Neural progenitor cell (in vitro differentiated cells): Measurements from ENCODE around the gene DEPDC4.
"Not testable (repeated sequence)": the region's sequence is repeated elsewhere in the genome, so short reads cannot be mapped to it uniquely, and the experiment has no call there.

Experiments
- EZH2 ChIP-seq: fragments of 200-600 bp; sonication (generic); IDR thresholded peaks from 2 replicates; pipeline ENCODE4 v1.6.1; 2017; ENCODE audit warnings: antibody characterized with exemption, mild to moderate bottlenecking, moderate library complexity
- EZH2phosphoT487 ChIP-seq: fragments of 200-600 bp; sonication (generic); IDR thresholded peaks from 2 replicates; pipeline ENCODE4 v1.6.1; 2017; ENCODE audit warnings: antibody characterized with exemption
- TF ChIP-seq, protein P1 (sequence below): fragments of 200-600 bp; sonication (generic); IDR thresholded peaks from 2 replicates; pipeline ENCODE4 v1.5.1; 2017; ENCODE audit warnings: antibody characterized with exemption, mild to moderate bottlenecking

DNA sequence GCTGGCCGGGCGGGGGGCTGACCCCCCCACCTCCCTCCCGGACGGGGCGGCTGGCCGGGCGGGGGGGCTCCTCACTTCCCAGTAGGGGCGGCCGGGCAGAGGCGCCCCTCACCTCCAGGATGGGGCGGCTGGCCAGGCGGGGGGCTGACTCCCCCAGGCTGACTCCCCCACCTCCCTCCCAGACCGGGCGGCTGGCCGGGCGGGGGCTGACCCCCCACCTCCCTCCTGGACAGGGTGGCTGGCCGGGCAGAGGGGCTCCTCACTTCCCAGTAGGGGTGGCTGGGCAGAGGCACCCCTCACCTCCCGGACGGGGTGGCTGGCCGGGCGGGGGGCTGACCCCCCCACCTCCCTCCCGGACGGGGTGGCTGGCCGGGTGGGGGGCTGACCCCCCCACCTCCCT, 27.5 kb upstream of the DEPDC4 start:
- TF ChIP-seq, protein P1, sequence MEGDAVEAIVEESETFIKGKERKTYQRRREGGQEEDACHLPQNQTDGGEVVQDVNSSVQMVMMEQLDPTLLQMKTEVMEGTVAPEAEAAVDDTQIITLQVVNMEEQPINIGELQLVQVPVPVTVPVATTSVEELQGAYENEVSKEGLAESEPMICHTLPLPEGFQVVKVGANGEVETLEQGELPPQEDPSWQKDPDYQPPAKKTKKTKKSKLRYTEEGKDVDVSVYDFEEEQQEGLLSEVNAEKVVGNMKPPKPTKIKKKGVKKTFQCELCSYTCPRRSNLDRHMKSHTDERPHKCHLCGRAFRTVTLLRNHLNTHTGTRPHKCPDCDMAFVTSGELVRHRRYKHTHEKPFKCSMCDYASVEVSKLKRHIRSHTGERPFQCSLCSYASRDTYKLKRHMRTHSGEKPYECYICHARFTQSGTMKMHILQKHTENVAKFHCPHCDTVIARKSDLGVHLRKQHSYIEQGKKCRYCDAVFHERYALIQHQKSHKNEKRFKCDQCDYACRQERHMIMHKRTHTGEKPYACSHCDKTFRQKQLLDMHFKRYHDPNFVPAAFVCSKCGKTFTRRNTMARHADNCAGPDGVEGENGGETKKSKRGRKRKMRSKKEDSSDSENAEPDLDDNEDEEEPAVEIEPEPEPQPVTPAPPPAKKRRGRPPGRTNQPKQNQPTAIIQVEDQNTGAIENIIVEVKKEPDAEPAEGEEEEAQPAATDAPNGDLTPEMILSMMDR = not testable (repeated sequence)
- TF ChIP-seq EZH2, EZH2phosphoT487: not testable (repeated sequence)
